Upper lobe of left lung (tissue), 6 donors: Measurements from ENCODE around the gene VSX2. TPM values are rescaled to one million over a fixed set of nuclear protein-coding genes. Genes with fewer than 3 reads are reported as not detected.
A peak's percentile ranks its signal among the peaks of the same experiment; 100 is the strongest.

ENCODE experiments used
- ATAC-seq, 2 donors: fragments of 200-7000 bp; cut with Tn5 transposase; one replicate each; pipeline ENCODE4 v1.9.1; 2022; ENCODE audit warnings: mild to moderate bottlenecking in 2 of 2, moderate library complexity in 2 of 2; ENCODE audit not compliant: low FRiP score in 2 of 2
- DNase-seq, 2 donors: peaks; one replicate each; pipeline ENCODE4 v3.0.0-alpha.2; 2019 to 2020
- H3K27ac ChIP-seq, 4 donors: fragments of 200-600 bp; sonication (generic); one replicate each; pipeline ENCODE4 v1.5.1; 2016 to 2019
- H3K27me3 ChIP-seq, 4 donors: fragments of 200-600 bp; sonication (generic); one replicate each; pipeline ENCODE4 v1.5.1; 2017 to 2019
- H3K36me3 ChIP-seq, 4 donors: fragments of 200-600 bp; sonication (generic); one replicate each; pipeline ENCODE4 v1.5.1; 2016 to 2019
- H3K4me1 ChIP-seq, 4 donors: fragments of 200-600 bp; sonication (generic); one replicate each; pipeline ENCODE4 v1.5.1; 2018 to 2019
- H3K4me3 ChIP-seq, 4 donors: fragments of 200-600 bp; sonication (generic); one replicate each; pipeline ENCODE4 v1.5.1; 2017 to 2019; ENCODE audit warnings: mild to moderate bottlenecking in 2 of 4, moderate library complexity in 1 of 4
- H3K9me3 ChIP-seq, 4 donors: fragments of 200-600 bp; sonication (generic); one replicate each; pipeline ENCODE4 v1.5.1; 2018 to 2019
- CTCF ChIP-seq, 6 experiments: fragments of 450-650 bp in 4 of 6; fragments of 200-600 bp in 2 of 6; sonication (generic) in 2 of 6; IDR thresholded peaks; one replicate each; pipeline ENCODE4 v1.5.1; 2016 to 2019; ENCODE audit warnings: antibody characterized with exemption in 6 of 6
- EP300 ChIP-seq, 4 donors: sonication (generic); formaldehyde crosslinking; IDR thresholded peaks; one replicate each; pipeline ENCODE4 v1.5.1; 2017; ENCODE audit warnings: antibody characterized with exemption in 4 of 4, control low read depth in 2 of 4
- POLR2A ChIP-seq, 4 donors: fragments of 450-650 bp; IDR thresholded peaks; one replicate each; pipeline ENCODE4 v1.5.1; 2016 to 2017; ENCODE audit warnings: antibody characterized with exemption in 4 of 4, mild to moderate bottlenecking in 2 of 4
- POLR2AphosphoS5 ChIP-seq, 2 donors: sonication (generic); formaldehyde crosslinking; IDR thresholded peaks; one replicate each; pipeline ENCODE4 v1.5.1; 2017; ENCODE audit warnings: antibody characterized with exemption in 2 of 2
- WGBS, 2 donors: methylation state at CpG; one replicate each; pipeline ENCODE4 v1.1.5; 2017 to 2018; 5-methylcytosine and 5-hydroxymethylcytosine counted together
- small RNA-seq, 4 donors: library from RNA; depleted of rRNA; stranded (forward); fragments of <200 nt; gene quantifications; one replicate each; pipeline ENCODE3, GENCODE V24; 2016
- total RNA-seq, 6 donors: library from RNA; depleted of rRNA in 4 of 6; stranded (reverse); fragments of >200 nt in 4 of 6; gene quantifications; one replicate each; pipeline versions ENCODE4 v1.1.0 to v1.2.1, GENCODE V29; 2016 to 2021
- donor health status: DM: no; HTN: no; CAD: no; lungs with moderate emphysema.
- donor health status: DM: no; HTN: yes; CAD: no; lungs with severe emphysema.

The VSX2 gene
- total RNA-seq, 6 donors from 2014 or later, result 0.30 TPM; not detected in 5

DNA sequence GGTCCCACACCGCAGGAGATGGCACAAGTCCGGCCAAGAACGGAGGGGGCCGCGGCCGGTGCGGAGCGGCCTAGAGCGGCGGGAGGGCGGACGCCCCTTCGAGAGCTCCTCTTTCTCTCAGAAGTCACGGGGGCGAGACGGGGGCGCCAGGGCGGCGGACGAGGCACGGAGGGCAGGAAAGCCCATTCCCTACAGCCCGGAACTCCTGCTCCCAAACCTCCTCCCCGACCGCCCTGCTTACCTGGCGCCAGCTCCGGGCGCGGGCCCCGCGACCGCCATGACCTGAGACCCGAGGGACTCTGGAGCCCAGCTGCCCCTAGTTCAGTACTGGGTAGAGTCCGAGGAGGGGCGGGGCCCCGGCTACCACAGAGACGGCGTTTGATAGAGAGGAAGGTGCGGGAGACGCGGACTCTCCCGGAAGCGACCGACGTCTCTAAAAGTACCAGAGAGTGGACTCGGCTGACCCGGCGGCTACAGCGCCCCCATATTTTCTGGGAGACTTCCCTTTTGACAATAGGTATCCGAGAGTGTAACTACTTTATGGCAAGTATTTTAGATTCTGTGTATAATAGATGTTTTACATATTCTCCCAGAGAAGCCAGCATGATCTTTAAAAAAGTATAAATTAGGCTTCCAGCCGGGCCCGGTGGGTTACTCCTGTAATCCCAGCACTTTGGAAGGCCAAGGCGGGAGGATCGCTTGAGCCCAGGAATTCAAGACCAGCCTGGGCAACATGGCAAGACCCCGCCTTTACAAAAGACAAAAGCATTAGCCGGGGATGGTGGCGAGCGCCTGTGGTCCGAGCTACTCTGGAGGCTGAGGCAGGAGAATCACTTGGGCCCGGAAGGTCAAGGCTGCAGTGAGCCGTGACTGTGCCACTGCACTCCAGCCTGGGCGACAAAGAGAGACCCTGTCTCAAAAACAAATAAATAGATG lies 63.7 kb downstream of the VSX2 start, which contains the start of gene ABCD4:
Gene ABCD4 (minus strand): TSS at position 301 of the 936 bp plus-strand sequence. CDS start 22 bp downstream, at position 279.
- peak; percentile 94 to 98 for DNase-seq
- H3K27ac ChIP-seq, result peak within 1 kb of the TSS; percentile 85 to 90 (median 88)
- peak; percentile 73 to 88 for TF ChIP-seq POLR2AphosphoS5 (IDR thresholded peaks at IDR 0.05)
- TF ChIP-seq CTCF (IDR thresholded peaks at IDR 0.05), result peak in 5 of 6 experiments; percentile 13 to 53 (median 27)
- peak in 3 of 4 donors; percentile 73 to 85 (median 81) for TF ChIP-seq POLR2A (IDR thresholded peaks at IDR 0.05)
- no peak for TF ChIP-seq EP300 (IDR thresholded peaks at IDR 0.05)
- H3K36me3 ChIP-seq, result peaks cover 0 to 16% (median 7%) of the 10 kb centered on the region in 4 donors
- H3K9me3 ChIP-seq, result no peaks in the 10 kb centered on the region
- H3K4me1 ChIP-seq, result peaks cover 13 to 24% (median 17%) of the 10 kb centered on the region in 4 donors
- peak within 1 kb of the TSS; percentile 45 to 95 (median 84) for H3K4me3 ChIP-seq
- no peaks in the 10 kb centered on the region for H3K27me3 ChIP-seq
- 13 to 24% methylated on average over 26 to 61 of the region's 61 CpGs for WGBS, 2 donors
- ATAC-seq, result peak; percentile 99

- Histone ChIP-seq H3K27me3 (no peaks in the 10 kb centered on the region), H3K4me3 (no peak overlapping the region), H3K4me1 (peaks cover 0 to under 1% (median 0%) of the 10 kb centered on the region in 4 donors), H3K36me3 (no peaks in the 10 kb centered on the region), H3K27ac (no peak overlapping the region), H3K9me3 (no peaks in the 10 kb centered on the region)
- TF ChIP-seq CTCF (IDR thresholded peaks at IDR 0.05) (no peak), EP300 (IDR thresholded peaks at IDR 0.05) (no peak), POLR2AphosphoS5 (IDR thresholded peaks at IDR 0.05) (no peak), POLR2A (IDR thresholded peaks at IDR 0.05) (no peak)
- DNase-seq, result no peak
- ATAC-seq, result no peak
- 65 to 67% methylated on average over 5 of the region's 5 CpGs for WGBS, 2 donors
These were observed 69.4 kb downstream of the VSX2 start for GRCh38 chr14:74308695-74309094.

DNA sequence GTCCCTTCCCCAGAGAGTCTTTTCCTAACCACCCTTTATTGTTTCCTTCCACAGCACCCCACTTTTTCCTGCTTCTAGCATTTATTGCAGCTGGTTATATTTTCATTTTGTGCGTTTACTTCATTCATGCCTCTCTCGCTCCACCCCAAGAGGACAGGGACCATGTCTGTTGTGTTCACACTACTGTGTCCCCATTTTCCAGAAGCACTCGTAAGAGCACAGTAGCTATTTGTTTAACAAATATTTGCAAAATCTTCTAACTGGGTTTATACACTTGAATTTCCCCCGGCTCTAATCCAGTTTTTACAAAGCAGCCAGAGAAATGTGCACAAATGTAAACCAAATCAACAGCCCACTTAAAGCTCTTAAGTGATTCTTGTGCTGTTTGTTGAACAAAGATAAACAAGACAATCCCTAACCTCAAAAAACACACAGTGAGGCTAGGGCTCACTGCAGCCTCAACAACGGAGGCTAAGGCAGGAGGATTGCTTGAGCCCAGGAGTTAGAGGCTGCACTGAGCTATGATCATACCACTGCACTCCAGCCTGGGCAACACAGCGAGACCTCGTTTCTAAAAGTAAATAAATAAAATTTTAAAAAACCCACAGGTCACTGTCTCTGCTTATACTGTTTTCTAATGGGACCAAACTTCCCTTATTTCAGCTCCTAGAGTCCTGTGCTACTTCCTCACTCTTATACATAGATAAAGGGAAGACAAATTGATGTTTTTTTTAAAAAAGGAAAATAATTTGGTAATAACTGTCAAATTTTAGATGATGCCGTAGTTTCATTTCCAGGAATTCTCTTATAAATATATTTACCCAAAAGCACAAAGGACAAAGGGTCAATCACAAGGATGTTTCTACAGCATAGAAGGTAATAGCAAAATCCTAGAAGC lies 70.1 kb downstream of the VSX2 start:
- Histone ChIP-seq H3K27me3 (no peaks in the 10 kb centered on the region), H3K36me3 (no peaks in the 10 kb centered on the region), H3K27ac (no peak overlapping the region), H3K9me3 (no peaks in the 10 kb centered on the region), H3K4me3 (no peak overlapping the region), H3K4me1 (no peaks in the 10 kb centered on the region)
- 60 to 69% methylated on average over 8 of the region's 8 CpGs for WGBS, 2 donors
- TF ChIP-seq POLR2A (IDR thresholded peaks at IDR 0.05) (no peak), CTCF (IDR thresholded peaks at IDR 0.05) (no peak), EP300 (IDR thresholded peaks at IDR 0.05) (no peak), POLR2AphosphoS5 (IDR thresholded peaks at IDR 0.05) (no peak)
- DNase-seq (no peak), ATAC-seq (no peak)

- WGBS, 2 donors, result 78 to 86% methylated on average over 2 of the region's 2 CpGs
- Histone ChIP-seq H3K9me3 (no peaks in the 10 kb centered on the region), H3K4me1 (no peaks in the 10 kb centered on the region), H3K27ac (no peak overlapping the region), H3K4me3 (no peak overlapping the region), H3K27me3 (no peaks in the 10 kb centered on the region), H3K36me3 (no peaks in the 10 kb centered on the region)
- DNase-seq, result no peak
- TF ChIP-seq POLR2A (IDR thresholded peaks at IDR 0.05), result no peak
- no peak for ATAC-seq
These were observed 72.9 kb downstream of the VSX2 start for GRCh38 chr14:74312161-74312560.

Small RNAs within 50 kb of the gene (small RNA-seq; reads per million reads assigned to genes)
- gene AC006349.1, result 0 reads per million in 4 donors

Other genes with a start within 250 kb of the VSX2 start
- 10 to 100 TPM in 4 of 6 donors, 1 to 10 TPM in 2; 5.2 to 22.0 (median 12.9) TPM for gene ENTPD5, start 220.2 kb upstream of the VSX2 start, total RNA-seq
- 10 to 100 TPM in 3 of 6 donors, 1 to 10 TPM in 3; 4.4 to 35.1 (median 10.0) TPM for gene BBOF1, start 220.1 kb upstream of the VSX2 start, total RNA-seq
- gene ALDH6A1, start 155.0 kb upstream of the VSX2 start, total RNA-seq, result 10 to 100 TPM; 10.4 to 48.0 (median 30.5) TPM
- gene LIN52, start 154.5 kb upstream of the VSX2 start, total RNA-seq, result 1 to 10 TPM; 5.8 to 9.7 (median 8.8) TPM
- 100 to 1,000 TPM in 2 of 6 donors, 10 to 100 TPM in 4; 35.1 to 150 (median 52.5) TPM for gene ABCD4, start 63.5 kb downstream of the VSX2 start, total RNA-seq
- gene VRTN, start 109.0 kb downstream of the VSX2 start, total RNA-seq, result under 1 TPM in 2 of 6 donors, not detected in 4; 0.09 to 0.10 TPM
- 10 to 100 TPM in 1 of 6 donors, 1 to 10 TPM in 4, under 1 TPM in 1; 0.88 to 10.5 (median 2.8) TPM for gene SYNDIG1L, start 186.8 kb downstream of the VSX2 start, total RNA-seq